ENCODE data around the gene GSTCD. TPM values are rescaled to one million over a fixed set of nuclear protein-coding genes. Genes with fewer than 3 reads are reported as not detected.

Gene GSTCD
- total and polyA plus RNA-seq, 10 donors = 1.8 to 14.6 (median 9.5) TPM

DNA sequence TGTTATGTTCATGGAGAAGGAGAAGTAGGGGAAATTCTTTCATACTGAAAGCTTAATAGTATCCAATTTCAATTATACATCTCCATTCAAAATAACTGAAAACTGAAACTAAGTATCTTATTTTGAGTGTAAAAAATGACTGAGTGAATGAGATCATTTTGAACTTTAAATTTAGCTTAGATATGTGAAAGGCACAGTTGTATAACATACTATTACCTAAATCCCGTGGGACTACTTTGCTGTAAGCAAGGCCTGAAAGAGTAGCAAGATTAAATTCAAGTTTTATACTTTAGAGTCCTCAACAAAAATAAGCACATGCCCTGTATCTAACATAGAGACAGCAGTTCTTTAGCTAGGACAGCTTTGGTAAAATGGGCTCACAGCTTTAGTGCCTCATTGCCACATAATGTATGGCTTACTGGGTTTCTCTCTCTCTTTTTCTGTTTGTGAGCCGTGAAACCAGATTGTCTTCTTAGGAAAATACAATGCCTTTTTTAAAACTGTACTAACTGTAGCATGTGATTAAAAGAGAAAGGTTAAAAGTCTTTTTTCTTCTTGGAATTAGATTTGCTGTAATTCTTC lies 43.2 kb downstream of the GSTCD start:
- 45 to 75% (median 50%) methylated on average over 2 of the region's 2 CpGs for WGBS, 5 donors
- H3K4me3 ChIP-seq = no peak overlapping the region
- peaks cover 0 to 5% (median 0%) of the 10 kb centered on the region in 6 donors for H3K36me3 ChIP-seq
- H3K27ac ChIP-seq = no peak overlapping the region
- intact Hi-C loops (cut with DNase I; ENCODE audit: low total_unique reads) = no loop called here
- no peaks in the 10 kb centered on the region for H3K27me3 ChIP-seq (replicated peaks in 1 of 7)
- no peaks in the 10 kb centered on the region for H3K4me1 ChIP-seq
- TF ChIP-seq POLR2A (IDR thresholded peaks at IDR 0.05) (no peak), POLR2AphosphoS5 (IDR thresholded peaks at IDR 0.05) (no peak), CTCF (IDR thresholded peaks at IDR 0.05 in 8 of 11, conservative IDR thresholded peaks at IDR 0.05 in 3 of 11) (no peak)
- H3K9me3 ChIP-seq = no peaks in the 10 kb centered on the region
- no peak for DNase-seq

GRCh38 chr4:105753361-105753760 lies 44.8 kb downstream of the GSTCD start:
- H3K4me3 ChIP-seq = no peak overlapping the region
- DNase-seq = no peak
- TF ChIP-seq POLR2A (IDR thresholded peaks at IDR 0.05) = no peak
- no peak for TF ChIP-seq CTCF (IDR thresholded peaks at IDR 0.05 in 8 of 11, conservative IDR thresholded peaks at IDR 0.05 in 3 of 11)
- no peak for TF ChIP-seq POLR2AphosphoS5 (IDR thresholded peaks at IDR 0.05)
- H3K36me3 ChIP-seq = no peaks in the 10 kb centered on the region
- no peaks in the 10 kb centered on the region for H3K9me3 ChIP-seq
- H3K27ac ChIP-seq = no peak overlapping the region
- no peaks in the 10 kb centered on the region for H3K4me1 ChIP-seq
- intact Hi-C loops (cut with DNase I; ENCODE audit: low total_unique reads) = no loop called here
- no peaks in the 10 kb centered on the region for H3K27me3 ChIP-seq (replicated peaks in 1 of 7)
- whole genome bisulfite sequencing, 5 donors = 93 to 100% (median 100%) methylated on average over 1 of the region's 1 CpG

GRCh38 chr4:105755375-105755774 lies 46.8 kb downstream of the GSTCD start:
- no peak for TF ChIP-seq POLR2AphosphoS5 (IDR thresholded peaks at IDR 0.05)
- H3K9me3 ChIP-seq = no peaks in the 10 kb centered on the region
- DNase-seq = no peak
- H3K4me3 ChIP-seq = no peak overlapping the region
- intact Hi-C loops (cut with DNase I; ENCODE audit: low total_unique reads) = no loop called here
- no peak overlapping the region for H3K27ac ChIP-seq
- H3K36me3 ChIP-seq = no peaks in the 10 kb centered on the region
- no peaks in the 10 kb centered on the region for H3K27me3 ChIP-seq (replicated peaks in 1 of 7)
- H3K4me1 ChIP-seq = no peaks in the 10 kb centered on the region

DNA sequence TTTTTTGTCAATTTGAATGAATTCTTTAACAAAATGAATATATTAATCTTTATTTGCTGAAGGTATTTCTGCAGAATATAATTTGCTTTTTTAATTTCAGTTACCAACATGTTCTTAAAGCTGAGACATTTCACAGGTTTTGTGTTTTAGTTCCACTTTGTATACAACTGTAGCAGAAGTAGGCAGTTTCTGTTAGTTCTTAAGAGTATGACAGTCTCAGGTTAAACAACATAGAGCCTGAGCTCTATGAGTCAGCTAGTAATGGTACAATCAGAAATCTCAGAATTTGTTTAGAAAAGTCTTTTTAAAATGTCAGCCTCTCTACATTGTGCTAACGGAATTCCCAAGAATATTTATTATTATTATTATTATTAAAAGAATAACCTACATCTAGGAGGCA lies 50.4 kb downstream of the GSTCD start:
- no peaks in the 10 kb centered on the region for H3K4me1 ChIP-seq
- H3K4me3 ChIP-seq = no peak overlapping the region
- WGBS, 5 donors = 91 to 100% (median 95%) methylated on average over 1 of the region's 1 CpG
- H3K27ac ChIP-seq = no peak overlapping the region
- intact Hi-C loops (cut with DNase I; ENCODE audit: low total_unique reads) = no loop called here
- TF ChIP-seq POLR2AphosphoS5 (IDR thresholded peaks at IDR 0.05) (no peak), CTCF (IDR thresholded peaks at IDR 0.05 in 8 of 11, conservative IDR thresholded peaks at IDR 0.05 in 3 of 11) (no peak), POLR2A (IDR thresholded peaks at IDR 0.05) (no peak)
- no peaks in the 10 kb centered on the region for H3K9me3 ChIP-seq
- DNase-seq = no peak
- no peaks in the 10 kb centered on the region for H3K27me3 ChIP-seq (replicated peaks in 1 of 7)
- H3K36me3 ChIP-seq = no peaks in the 10 kb centered on the region
